GM12892 (cell line): ENCODE results near the gene ELOVL2.
"Not testable (repeated sequence)": the region's sequence is repeated elsewhere in the genome, so short reads cannot be mapped to it uniquely, and the experiment has no call there.

Experiments
- DNase-seq: peaks from one replicate; pipeline ENCODE4 v3.0.0; 2011; ENCODE audit not compliant: insufficient read length
- FAIRE-seq: peaks from 2 replicates; lab custom pipeline; 2011; peaks lifted over from hg19 to GRCh38; lab: Jason Lieb, UNC
- POLR2A ChIP-seq: IDR thresholded peaks from 2 replicates; pipeline ENCODE4 v1.6.1; 2011; ENCODE audit warnings: low read depth, low read length, control low read depth
- POLR2AphosphoS5 ChIP-seq: IDR thresholded peaks from 2 replicates; pipeline ENCODE4 v1.6.1; 2011; ENCODE audit warnings: low read depth, low read length, control low read depth
- TAF1 ChIP-seq: IDR thresholded peaks from 2 replicates; pipeline ENCODE4 v1.6.1; 2011; ENCODE audit warnings: low read depth, mild to moderate bottlenecking, control low read depth, low read length, borderline replicate concordance

Gene ELOVL2

DNA sequence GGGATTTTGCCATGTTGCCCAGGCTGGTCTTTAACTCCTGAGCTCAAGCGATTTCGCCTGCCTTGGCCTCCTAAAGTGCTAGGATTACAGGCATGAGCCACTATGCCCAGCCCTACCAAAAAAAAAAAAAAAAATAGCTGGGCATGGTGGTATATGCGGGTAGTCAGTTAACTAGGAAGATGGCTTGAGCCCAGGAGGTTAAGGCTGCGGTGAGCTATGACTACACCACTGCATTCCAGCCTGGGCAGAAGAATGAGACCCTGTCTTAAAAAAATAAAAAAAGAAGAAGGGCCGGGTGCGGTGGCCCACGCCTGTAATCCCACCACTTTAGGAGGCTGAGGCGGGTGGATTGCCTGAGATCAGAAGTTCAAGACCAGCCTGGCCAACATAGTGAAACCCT lies 50.2 kb downstream of the ELOVL2 start:
- no peak for FAIRE-seq
- TF ChIP-seq TAF1 = no peak
- no peak for TF ChIP-seq POLR2AphosphoS5
- no peak for TF ChIP-seq POLR2A
- no peak for DNase-seq

DNA sequence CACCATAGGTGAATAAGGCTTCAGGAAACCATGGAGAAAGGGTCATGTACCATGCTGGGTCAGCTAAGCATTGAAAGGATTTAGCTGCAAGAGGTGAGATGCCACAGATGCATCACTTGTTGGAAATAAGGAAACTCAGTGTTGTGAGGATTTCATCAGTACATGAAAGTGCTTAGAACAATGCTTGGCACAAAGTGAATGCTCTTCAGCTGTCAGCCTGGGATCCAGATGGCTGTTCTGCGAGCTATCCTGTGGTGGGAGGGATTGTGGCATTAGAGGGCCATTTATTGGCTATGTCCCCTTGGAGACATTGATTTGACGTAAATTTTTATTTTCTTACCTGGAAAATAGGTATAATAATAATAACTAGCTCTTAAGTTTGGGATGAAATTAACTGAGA lies 53.0 kb downstream of the ELOVL2 start:
- DNase-seq (no peak), FAIRE-seq (no peak)
- TF ChIP-seq POLR2A = no peak
- no peak for TF ChIP-seq POLR2AphosphoS5
- no peak for TF ChIP-seq TAF1

- DNase-seq (no peak), FAIRE-seq (no peak)
- no peak for TF ChIP-seq TAF1
- no peak for TF ChIP-seq POLR2AphosphoS5
- no peak for TF ChIP-seq POLR2A
These were observed 54.5 kb downstream of the ELOVL2 start for GRCh38 chr6:10989587-10989986.

DNA sequence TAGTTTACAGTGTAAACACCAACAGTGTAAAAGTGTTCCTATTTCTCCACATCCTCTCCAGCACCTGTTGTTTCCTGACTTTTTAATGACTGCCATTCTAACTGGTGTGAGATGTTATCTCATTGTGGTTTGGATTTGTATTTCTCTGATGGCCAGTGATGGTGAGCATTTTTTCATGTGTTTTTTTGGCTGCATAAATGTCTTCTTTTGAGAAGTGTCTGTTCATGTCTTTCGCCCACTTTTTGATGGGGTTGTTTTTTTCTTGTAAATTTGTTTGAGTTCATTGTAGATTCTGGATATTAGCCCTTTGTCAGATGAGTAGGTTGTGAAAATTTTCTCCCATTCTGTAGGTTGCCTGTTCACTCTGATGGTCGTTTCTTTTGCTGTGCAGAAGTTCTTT lies 59.1 kb downstream of the ELOVL2 start:
- DNase-seq, FAIRE-seq: not testable (repeated sequence)

- TF ChIP-seq POLR2A (no peak), TAF1 (no peak), POLR2AphosphoS5 (no peak)
- DNase-seq (no peak), FAIRE-seq (no peak)
These were observed 62.7 kb downstream of the ELOVL2 start for GRCh38 chr6:10981409-10981808.

- DNase-seq (no peak), FAIRE-seq (no peak)
- TF ChIP-seq POLR2AphosphoS5 (no peak), POLR2A (no peak), TAF1 (no peak)
These were observed 64.5 kb downstream of the ELOVL2 start for GRCh38 chr6:10979603-10980002.

DNA sequence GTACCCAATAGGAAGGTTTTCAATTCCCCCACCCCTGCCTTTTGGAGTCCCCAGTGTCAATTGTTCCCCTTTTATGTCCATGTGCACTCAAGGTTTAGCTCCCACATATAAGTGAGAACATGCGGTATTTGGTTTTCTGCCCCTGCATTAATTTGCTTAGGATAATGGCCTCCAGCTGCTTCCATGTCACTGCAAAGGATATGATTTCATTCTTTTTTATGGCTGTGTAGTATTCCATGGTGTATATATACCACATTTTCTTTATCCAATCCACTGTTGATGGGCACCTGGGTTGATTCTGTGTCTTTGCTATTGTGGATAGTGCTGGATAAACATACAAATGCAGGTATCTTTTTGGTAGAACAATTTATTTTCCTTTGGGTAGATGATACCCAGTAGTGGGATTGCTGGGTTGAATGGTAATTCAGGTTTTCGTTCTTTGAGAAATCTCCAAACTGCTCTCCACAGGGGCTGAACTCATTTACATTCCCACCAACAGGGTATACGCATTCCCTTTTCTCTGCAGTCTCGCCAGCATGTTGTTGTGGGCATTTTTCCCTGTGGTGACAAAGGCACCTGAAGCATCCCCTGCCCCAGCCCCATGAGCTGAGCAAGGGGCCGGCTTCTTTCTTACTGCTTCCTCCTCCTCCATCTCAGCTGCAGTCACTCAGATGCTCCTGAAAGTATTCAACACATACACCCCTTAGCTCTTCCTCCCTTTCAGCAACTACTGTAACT lies 66.7 kb downstream of the ELOVL2 start:
- DNase-seq (no peak), FAIRE-seq (no peak)
- TF ChIP-seq TAF1 (no peak), POLR2A (no peak), POLR2AphosphoS5 (no peak)

DNA sequence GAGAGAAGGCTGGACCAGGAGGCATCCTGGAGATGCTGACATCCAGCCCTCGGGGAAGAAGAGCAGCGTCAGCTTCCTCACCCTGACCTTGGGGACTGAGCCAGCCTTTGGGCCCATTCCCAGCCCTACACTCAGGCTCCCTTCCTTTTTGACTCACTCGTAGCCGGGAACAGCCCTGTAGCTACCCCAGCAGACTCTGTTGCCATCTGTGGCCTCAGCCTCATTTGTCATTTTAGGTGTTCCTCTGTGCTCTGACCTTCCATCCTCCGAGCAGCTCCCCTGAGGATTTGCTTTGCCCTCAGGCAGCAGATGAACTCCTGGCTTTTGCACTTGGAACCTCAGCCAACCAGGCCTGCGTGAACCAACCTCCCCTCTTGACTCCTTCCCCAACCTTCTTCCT lies 67.5 kb downstream of the ELOVL2 start:
- no peak for TF ChIP-seq POLR2AphosphoS5
- TF ChIP-seq POLR2A = no peak
- TF ChIP-seq TAF1 = no peak
- DNase-seq = no peak
- FAIRE-seq = no peak

GRCh38 chr6:10972196-10972595 lies 71.9 kb downstream of the ELOVL2 start:
- TF ChIP-seq POLR2AphosphoS5 (no peak), POLR2A (no peak), TAF1 (no peak)
- FAIRE-seq (no peak), DNase-seq (no peak)

- no peak for TF ChIP-seq POLR2AphosphoS5
- TF ChIP-seq TAF1 = no peak
- no peak for TF ChIP-seq POLR2A
- no peak for DNase-seq
- no peak for FAIRE-seq
These were observed 73.4 kb downstream of the ELOVL2 start for GRCh38 chr6:10970731-10971130.

GRCh38 chr6:10968776-10969175 lies 75.3 kb downstream of the ELOVL2 start:
- no peak for TF ChIP-seq TAF1
- TF ChIP-seq POLR2AphosphoS5 = no peak
- TF ChIP-seq POLR2A = no peak
- FAIRE-seq (no peak), DNase-seq (no peak)

DNA sequence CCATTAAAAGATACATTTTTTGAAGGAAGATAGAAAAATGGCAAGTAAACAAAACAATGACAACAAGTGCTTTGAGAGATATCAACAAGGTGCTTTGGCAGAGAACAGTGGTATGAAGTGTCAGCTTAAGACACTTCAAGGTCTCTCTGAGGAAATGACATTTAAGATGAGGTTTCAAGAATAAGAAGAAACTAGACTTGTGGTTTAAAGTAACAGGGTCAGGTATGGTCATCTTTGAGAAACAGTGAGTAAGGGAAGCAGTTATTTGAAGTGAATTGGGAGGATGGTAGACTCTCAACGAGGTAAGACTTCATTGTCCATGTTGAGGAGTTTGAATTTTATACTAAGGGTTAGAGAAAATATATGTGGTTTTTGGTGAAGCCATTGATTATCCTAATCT lies 79.4 kb downstream of the ELOVL2 start:
- FAIRE-seq (no peak), DNase-seq (no peak)
- TF ChIP-seq POLR2AphosphoS5 = no peak
- no peak for TF ChIP-seq TAF1
- no peak for TF ChIP-seq POLR2A

- FAIRE-seq (no peak), DNase-seq (no peak)
- TF ChIP-seq POLR2A (no peak), POLR2AphosphoS5 (no peak), TAF1 (no peak)
These were observed 81.0 kb downstream of the ELOVL2 start for GRCh38 chr6:10963113-10963512.
